GM12872 (cell line): ENCODE data around the gene KLHL30.

ENCODE experiments used
- TF ChIP-seq, protein P1 (sequence below): IDR thresholded peaks from 3 replicates; pipeline ENCODE4 v1.5.1; 2011; ENCODE audit warnings: low read depth, mild to moderate bottlenecking, low read length, moderate library complexity; ENCODE audit not compliant: insufficient read depth

KLHL30 gene

GRCh38 chr2:238159071-238159539 is 20.6 kb downstream of the KLHL30 start:
- TF ChIP-seq, protein P1, sequence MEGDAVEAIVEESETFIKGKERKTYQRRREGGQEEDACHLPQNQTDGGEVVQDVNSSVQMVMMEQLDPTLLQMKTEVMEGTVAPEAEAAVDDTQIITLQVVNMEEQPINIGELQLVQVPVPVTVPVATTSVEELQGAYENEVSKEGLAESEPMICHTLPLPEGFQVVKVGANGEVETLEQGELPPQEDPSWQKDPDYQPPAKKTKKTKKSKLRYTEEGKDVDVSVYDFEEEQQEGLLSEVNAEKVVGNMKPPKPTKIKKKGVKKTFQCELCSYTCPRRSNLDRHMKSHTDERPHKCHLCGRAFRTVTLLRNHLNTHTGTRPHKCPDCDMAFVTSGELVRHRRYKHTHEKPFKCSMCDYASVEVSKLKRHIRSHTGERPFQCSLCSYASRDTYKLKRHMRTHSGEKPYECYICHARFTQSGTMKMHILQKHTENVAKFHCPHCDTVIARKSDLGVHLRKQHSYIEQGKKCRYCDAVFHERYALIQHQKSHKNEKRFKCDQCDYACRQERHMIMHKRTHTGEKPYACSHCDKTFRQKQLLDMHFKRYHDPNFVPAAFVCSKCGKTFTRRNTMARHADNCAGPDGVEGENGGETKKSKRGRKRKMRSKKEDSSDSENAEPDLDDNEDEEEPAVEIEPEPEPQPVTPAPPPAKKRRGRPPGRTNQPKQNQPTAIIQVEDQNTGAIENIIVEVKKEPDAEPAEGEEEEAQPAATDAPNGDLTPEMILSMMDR = no peak

GRCh38 chr2:238159661-238160205 is 21.3 kb downstream of the KLHL30 start:
- TF ChIP-seq, protein P1 = no peak

DNA sequence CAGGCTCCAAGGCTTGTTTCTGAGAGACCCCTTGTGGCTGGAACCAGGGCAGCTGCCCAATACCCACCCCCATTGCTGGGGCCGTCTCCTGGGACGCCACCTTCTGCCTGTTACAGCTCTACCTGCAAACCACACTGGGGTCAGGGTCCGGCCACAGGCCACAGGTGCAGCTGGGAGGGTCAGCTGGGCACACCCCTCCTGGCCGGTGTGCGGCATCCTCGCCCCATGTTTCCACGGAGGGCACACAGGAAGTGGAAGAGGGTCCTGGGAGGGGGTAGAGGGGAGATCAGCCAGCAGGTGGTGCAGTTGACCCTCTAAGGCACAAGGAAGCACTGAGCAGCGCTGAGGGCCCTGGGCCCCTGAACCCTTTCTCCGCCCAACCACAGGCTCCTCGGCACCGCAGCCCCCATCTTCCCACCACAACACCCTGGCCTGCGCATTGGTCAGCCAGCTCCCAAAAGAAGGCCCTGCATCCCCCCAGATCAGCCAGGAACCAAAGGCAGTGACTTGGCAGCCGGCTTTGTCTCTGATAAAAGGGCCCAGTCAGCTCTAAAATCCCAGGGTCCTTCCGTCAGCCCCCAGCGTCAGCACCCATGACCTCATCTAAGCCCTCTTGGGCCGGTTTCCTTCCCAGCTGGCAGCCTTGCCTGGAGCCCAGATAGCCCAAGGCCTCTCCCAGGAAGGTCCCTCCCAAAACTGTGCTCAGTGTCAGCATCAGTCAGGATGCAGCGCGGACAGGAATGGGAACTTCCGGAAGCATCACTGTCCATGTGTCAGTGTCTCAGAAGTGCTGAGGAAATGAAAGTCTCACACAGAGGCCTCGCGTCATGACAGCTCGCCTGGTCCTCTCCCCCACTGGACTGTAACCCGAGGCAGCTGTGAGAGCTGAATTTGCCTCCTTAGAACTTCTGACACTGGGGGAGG is 22.0 kb downstream of the KLHL30 start:
- TF ChIP-seq, protein P1 = peak; percentile 48; the same call in 2 of the 3 replicates

DNA sequence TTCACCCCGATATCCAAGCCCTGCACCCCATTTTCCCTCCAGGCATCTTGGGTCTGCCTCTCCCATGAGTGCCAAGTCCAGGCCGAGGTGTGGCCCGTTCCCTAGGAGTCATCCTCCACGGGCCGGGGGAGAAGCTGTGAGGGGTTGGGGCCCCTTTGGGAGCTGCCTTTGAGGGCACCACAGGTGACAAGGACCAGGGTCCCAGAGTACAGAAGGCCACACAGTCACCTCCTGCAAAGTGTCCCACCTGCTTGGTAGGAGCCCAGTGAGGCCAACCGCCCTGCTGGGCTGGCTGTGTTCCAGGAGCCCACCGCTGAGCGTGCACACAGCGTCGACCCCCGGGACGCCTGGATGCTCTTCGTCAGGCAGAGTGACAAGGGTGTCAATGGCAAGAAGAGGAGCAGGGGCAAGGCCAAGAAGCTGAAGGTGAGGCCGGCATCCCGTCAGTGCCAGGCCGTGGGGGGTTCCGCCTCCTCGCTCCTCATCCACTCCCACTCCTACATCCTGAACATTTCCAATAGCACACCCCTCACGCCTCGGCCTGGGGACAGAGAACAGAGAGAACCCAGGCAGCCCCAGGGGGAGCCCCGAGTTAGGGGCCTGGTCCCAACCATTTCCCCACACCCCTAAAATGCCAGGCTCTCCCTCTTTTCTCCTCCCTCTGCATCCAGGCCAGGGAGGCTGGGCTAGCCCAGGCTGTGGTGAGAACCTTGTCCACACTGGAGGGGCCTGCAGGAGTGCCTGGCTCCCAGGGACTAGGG is 23.0 kb downstream of the KLHL30 start:
- TF ChIP-seq, protein P1 = no peak

DNA sequence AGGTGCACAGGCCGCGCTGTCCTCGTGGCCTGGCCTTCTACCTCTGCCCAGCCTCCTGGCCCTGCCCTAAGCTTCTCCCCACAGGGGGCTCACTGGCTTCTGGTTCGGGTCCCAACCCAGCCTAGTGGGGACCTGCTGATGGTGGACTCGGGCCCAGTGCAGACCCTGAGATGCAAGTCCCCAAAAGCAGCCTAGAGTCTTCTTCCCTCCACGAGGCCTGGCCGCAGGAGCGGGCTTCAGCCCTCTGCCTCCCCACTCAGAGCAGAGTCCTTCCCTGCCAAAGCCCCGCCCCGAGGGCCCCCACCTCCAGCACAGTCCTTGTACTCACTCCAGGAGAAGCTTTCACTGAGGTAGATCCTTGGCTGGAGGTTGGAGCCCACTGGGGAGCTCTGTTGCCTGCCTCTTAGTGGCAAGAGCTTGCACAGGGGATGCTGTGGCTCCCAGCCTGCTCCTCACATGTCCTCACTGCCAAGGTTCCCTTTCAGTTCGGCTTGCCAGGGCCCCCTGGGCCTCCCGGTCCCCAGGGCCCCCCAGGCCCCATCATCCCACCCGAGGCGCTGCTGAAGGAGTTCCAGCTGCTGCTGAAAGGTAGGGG is 23.9 kb downstream of the KLHL30 start:
- TF ChIP-seq, protein P1 = no peak

DNA sequence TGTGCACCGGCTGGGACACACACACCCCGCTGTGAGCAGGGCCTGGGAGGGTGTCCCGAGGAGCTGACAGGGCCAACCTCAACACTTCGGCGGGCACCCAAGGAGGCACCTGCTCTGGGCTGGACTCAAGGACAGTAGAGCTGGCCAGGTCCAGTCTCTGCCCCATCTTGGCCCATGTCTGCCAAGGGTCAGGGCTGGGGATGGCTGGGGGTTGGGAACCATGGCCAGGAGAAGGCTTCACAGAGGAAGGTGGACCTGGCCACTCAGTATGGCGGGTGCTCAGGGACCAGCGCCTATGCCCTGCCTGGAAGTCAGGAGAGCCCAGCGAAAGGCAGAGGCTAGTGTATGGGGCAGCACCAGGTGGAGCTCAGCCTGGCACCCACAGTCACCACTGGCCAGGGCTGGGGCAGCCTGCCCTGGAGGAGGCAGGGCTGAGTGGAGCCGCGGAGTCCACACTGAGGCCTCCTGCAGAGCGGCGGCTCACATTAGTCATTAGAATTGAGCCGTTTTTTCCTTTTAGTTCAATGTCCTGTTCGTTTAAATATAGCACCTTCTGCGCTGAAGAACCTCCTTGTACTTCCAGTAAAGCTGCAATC is 24.5 kb downstream of the KLHL30 start:
- TF ChIP-seq, protein P1 = no peak
